ENCODE data around the gene SLC19A2.

DNA sequence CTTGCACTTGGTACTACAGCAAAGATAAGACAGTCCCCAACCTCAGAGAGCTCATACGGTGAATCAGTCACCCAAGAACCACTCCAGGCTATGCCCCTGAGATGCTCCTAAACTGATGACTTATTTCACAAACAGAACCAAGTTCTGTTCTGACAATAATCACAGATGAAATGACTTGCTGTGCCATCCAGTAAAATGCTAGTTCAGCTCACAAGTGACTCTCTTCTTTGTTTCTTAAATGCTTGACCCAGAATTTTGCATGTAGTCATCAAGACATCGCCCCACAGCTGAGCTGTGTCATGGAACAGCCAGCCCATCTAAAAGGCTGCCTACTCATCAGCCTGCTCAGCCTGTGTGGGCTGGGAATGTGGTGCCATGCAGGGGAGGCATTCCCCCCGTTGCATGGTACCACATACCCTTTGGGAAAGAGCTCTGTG is 6.1 kb upstream of the SLC19A2 start:
- TF ChIP-seq, protein P1, sequence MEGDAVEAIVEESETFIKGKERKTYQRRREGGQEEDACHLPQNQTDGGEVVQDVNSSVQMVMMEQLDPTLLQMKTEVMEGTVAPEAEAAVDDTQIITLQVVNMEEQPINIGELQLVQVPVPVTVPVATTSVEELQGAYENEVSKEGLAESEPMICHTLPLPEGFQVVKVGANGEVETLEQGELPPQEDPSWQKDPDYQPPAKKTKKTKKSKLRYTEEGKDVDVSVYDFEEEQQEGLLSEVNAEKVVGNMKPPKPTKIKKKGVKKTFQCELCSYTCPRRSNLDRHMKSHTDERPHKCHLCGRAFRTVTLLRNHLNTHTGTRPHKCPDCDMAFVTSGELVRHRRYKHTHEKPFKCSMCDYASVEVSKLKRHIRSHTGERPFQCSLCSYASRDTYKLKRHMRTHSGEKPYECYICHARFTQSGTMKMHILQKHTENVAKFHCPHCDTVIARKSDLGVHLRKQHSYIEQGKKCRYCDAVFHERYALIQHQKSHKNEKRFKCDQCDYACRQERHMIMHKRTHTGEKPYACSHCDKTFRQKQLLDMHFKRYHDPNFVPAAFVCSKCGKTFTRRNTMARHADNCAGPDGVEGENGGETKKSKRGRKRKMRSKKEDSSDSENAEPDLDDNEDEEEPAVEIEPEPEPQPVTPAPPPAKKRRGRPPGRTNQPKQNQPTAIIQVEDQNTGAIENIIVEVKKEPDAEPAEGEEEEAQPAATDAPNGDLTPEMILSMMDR (IDR thresholded peaks at IDR 0.05), result no peak
- no peak for TF ChIP-seq POLR2A (IDR thresholded peaks at IDR 0.05)
